AG04449 (cell line): Measurements from ENCODE around the gene SLC25A25.

ENCODE experiments used
- CTCF ChIA-PET: fragments of 350-600 bp; formaldehyde crosslinking; extraction: SDS; loops from one replicate; lab custom pipeline; 2021; ENCODE audit warnings: antibody characterized with exemption; lab: Yijun Ruan, JAX
- POLR2A ChIA-PET: fragments of 400-600, 350-600 bp; formaldehyde crosslinking; extraction: SDS; loops from one replicate; lab custom pipeline; 2020; ENCODE audit warnings: antibody characterized with exemption, inconsistent platforms; lab: Yijun Ruan, JAX
- DNase-seq: peaks from one replicate; pipeline ENCODE4 v3.0.0-alpha.2; 2010; ENCODE audit warnings: low read depth, low spot score
- H3K4me3 ChIP-seq: 2 replicates; pipeline ENCODE4 v1.5.1; 2011; ENCODE audit warnings: low read depth, mild to moderate bottlenecking, control low read depth, low read length
- TF ChIP-seq, protein P1 (sequence below): IDR thresholded peaks from one replicate; pipeline ENCODE4 v1.5.1; 2011; ENCODE audit warnings: mild to moderate bottlenecking, moderate library complexity, low read length, control low read depth, inconsistent platforms; ENCODE audit not compliant: insufficient read depth; ENCODE audit errors: missing control alignments

The SLC25A25 gene

DNA sequence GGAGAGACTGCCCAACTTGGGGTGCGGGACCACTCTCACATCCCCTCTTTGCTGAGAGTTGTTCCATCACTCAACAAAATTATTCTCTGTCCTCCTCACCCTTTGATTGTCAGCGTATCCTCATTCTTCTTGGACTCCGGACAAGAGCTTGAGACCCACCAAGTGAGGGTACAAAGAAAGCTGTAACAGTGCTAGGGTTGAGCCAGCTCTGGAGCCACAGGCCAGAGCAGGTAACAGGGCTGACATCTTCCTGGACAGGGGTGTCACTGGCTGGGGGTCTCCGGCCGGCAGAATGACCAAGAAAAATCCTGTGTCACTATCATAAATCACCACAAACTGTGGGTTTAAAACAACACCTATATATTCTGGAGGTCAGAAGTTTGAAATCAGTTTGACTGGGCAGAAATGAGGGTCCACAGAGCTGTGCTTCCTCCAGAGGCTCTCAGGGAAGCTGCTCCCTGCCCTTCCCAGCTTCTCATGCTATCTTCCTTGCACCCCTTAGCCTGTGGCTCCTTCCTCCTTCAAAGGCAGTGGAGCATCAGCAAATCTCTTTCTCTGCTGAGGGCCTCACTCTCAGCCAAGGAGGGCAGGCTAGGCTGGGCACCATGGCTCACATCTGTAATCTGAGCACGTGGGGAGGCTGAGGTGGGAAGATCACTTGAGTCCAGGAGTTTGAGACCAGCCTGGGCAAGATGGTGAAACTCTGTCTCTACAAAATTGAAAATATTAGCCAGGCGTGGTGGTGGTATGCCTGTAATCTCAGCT is 87.9 kb downstream of the SLC25A25 start:
- H3K4me3 ChIP-seq = no peak overlapping the region
- ChIA-PET CTCF (no interaction called here), POLR2A (no interaction called here)
- DNase-seq = no peak
- TF ChIP-seq, protein P1, sequence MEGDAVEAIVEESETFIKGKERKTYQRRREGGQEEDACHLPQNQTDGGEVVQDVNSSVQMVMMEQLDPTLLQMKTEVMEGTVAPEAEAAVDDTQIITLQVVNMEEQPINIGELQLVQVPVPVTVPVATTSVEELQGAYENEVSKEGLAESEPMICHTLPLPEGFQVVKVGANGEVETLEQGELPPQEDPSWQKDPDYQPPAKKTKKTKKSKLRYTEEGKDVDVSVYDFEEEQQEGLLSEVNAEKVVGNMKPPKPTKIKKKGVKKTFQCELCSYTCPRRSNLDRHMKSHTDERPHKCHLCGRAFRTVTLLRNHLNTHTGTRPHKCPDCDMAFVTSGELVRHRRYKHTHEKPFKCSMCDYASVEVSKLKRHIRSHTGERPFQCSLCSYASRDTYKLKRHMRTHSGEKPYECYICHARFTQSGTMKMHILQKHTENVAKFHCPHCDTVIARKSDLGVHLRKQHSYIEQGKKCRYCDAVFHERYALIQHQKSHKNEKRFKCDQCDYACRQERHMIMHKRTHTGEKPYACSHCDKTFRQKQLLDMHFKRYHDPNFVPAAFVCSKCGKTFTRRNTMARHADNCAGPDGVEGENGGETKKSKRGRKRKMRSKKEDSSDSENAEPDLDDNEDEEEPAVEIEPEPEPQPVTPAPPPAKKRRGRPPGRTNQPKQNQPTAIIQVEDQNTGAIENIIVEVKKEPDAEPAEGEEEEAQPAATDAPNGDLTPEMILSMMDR = no peak
